ENCODE data around the gene RCVRN.
A peak's percentile ranks its signal among the peaks of the same experiment; 100 is the strongest.

RCVRN gene

DNA sequence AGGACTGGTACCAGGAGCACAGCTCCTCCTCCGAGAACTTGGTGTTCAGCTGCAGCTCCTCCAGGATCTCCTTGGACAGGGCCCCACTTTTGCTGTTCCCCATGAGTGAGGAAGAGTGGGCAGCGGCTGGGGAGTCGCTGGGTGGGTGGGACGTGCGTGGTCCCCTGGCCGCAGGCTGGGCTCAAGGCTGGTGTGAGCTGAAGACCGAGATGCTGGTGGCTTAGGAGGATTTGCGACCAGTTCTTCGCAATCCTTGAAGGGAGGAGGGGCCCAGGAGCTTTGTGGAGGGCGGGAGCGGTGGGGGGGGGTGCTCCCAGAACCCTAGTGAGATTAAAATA, at the start of gene RCVRN:
Gene RCVRN (minus strand): TSS at position 194 of the 338 bp plus-strand sequence. CDS start 91 bp downstream, at position 103.
- DNase-seq (ENCODE audit: insufficient read length, low spot score), result no peak
- FAIRE-seq, result no peak

DNA sequence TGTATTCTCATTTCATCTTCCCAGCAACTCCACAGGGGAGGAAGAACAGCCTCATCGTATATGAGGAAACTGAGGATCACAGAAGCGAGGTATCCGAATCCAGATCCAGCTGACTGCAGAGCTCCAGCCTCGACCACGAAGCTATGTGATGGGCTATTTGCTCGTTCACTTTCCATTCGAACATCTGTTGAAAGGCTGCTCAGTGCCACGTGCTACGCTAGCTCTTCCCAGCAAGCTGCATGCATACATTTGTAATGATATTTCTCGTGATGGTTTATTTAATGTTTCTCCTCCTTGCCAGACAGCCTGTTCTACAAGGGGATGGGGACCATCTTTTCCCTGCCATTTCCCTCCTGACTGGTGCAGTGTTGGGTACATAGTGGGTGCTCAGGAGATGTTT, 48.4 kb upstream of the RCVRN start:
- FAIRE-seq (no peak), DNase-seq (ENCODE audit: insufficient read length, low spot score) (no peak)

DNA sequence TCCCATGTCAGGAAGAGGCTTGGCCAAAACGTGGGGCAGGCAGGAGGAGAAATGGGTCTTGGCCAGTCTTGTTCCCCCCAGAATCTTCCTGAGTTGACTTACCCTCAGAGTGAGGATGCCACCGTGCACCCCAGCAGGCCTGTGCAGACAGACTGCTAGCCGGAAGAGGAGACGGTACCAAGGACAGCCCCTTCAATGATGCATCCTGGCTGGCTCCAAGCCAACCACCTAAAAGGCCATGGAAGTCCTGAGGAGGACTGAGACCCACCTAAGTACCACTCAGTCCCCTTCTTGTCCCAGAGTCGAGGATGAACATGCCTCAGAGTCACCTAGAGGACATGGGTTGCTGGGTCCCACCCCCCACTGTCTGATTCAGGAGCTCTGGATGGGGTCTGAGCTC, 46.7 kb upstream of the RCVRN start:
- DNase-seq (ENCODE audit: insufficient read length, low spot score) (no peak), FAIRE-seq (no peak)

DNA sequence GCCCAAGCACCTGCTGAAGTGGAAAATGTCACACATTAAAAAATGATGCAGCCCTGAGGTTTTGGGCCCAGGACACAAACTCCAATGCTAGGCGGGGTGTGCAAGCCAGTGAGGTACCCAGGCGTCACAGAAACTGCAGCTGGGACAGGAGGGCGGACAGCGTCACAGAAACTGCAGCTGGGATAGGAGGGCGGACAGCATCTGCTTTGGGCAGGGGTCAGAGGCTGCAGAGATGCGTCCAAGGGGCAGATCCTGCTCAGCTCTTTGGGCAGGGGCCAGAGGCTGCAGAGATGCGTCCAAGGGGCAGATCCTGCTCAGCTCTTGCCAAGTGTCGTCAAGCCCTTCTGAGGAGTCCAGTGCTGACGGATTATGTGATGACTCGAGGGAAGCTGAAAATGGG, 43.9 kb upstream of the RCVRN start:
- no peak for DNase-seq (ENCODE audit: insufficient read length, low spot score)
- no peak for FAIRE-seq

DNA sequence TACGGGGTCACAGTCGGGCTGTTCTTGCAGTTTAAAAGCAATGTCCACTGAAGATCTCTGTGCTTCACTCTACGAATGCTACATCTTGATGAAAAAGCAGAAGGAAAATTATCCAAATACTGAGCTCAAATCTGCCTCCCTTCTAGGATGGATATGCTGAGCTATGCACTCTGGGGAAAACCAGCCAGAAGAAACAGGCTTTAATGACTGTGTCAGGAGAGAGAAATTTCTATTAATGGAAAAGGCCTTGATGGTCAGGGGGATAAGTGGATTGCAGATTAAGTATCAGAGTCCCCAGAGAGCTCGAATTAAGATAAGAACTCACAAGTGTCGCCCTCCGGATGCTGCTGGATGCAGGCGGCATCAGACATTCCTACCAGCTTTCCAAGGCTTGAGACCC, 39.6 kb upstream of the RCVRN start:
- no peak for DNase-seq (ENCODE audit: insufficient read length, low spot score)
- FAIRE-seq, result no peak

DNA sequence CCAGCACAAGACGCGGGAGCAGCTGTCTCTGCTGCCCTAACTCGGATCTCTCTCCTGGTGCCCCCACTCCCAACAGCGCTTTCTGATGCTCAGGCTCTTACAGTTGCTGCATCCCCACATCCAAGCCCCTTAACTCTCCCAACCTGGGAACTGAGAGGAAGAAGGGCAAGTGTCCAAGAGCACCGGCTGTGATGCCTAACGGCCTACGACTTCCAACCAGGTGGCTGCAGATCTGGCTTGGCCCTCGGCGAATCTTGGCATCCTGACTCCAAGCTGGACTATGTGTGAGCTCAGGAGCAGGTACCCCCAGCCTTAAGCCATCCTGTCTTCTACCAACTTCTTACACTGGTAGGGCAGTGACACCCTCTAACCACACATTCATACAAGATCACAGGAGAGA, 38.3 kb upstream of the RCVRN start:
- no peak for FAIRE-seq
- DNase-seq (ENCODE audit: insufficient read length, low spot score), result no peak

DNA sequence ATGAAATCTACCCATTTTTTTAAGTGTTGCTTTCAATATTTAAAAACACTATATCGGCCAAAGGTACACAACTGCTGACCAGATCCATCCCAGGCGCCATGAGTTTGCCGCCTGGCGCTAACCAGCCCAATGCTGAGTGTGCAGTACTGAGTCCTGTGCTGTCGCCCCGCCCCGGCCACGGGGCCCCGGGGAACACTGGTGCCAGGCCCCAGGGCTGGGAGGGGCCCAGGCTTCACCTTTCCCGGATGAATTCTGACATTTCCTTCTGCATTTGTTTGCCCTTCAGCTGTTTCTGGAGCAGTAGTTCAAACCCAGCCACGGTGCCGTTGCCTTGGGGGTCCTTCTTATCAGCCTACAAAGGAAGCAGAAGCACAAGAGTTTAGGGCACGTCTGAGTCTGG, 37.8 kb upstream of the RCVRN start:
- DNase-seq (ENCODE audit: insufficient read length, low spot score) (no peak), FAIRE-seq (no peak)

DNA sequence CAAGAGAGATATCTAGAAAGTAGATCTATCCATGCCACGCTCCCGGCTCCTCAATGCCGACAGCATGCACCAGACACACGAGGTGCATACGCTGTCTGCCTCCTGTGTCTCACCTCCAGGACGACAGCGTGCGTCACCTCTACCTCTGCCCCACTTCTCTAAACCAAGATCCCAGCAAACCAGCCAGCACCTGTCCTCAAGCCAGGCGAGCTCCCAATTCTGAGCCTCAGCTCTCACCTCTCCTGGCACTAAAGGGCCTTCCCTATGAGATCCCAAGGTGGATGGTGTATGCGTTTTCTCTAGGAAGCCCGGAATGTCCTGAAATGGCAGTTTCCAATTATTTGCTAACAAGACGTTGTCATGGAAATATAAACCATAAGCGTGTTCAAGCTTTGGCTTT, 36.2 kb upstream of the RCVRN start:
- no peak for FAIRE-seq

DNA sequence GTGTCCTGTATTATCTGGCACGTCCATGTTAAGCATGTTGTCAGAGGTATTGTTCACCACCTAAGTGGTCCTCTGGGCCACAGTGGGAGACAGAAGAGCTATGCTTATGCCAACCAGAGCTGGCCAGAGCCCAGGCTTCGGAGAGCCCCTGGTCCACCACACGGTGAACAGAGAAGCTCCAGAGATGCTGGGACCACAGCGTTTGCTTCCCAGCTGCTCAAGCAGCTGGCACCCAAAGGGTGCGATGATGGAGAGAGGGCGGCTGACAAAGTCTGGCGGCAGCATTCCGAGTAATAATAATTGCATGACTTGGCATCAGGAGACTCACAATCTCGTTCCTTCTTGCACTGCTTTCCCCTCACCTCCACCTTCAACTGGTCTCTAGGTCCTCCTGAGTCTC, 35.8 kb upstream of the RCVRN start:
- no peak for FAIRE-seq
- no peak for DNase-seq (ENCODE audit: insufficient read length, low spot score)

More for the DNA sequence above, 36.2 kb upstream of the RCVRN start:
- no peak for DNase-seq (ENCODE audit: insufficient read length, low spot score)

DNA sequence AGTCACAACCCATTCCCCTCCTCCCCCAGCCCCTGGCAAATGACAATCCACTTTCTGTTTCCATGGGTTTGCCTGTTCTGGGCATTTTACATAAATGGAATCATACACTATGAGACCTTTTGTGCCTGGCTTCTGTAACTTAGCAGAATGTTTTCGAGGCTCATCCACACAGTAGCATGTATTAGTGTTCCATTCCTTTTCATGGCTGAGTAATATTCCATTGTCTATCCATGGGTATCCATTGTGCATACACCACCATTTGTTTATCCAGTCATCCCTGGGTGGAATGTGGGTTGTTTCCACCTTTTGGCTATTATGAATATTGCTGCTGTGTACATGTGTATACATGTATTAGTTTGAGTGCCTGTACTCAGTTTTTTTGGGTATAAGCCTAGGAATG, 33.7 kb upstream of the RCVRN start:
- no peak for DNase-seq (ENCODE audit: insufficient read length, low spot score)
- no peak for FAIRE-seq

DNA sequence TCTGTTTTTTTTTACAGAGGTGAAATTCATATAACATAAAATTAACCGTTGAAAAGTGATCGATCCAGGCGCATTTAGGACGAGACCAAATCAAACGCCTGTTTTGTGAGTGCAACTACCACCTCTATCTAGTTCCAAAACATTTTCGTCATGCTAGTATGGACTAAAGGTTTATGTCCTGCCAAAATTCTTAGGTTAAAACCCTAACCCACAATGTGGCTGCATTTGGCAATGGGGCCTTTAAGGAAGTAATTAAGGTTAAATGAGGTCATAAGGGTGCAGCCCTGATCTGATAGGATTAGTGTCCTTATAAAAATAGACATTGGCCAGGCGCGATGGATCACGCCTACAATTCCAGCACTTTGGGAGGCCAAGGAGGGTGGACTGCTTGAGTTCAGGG, 32.8 kb upstream of the RCVRN start:
- DNase-seq (ENCODE audit: insufficient read length, low spot score), result no peak
- no peak for FAIRE-seq

DNA sequence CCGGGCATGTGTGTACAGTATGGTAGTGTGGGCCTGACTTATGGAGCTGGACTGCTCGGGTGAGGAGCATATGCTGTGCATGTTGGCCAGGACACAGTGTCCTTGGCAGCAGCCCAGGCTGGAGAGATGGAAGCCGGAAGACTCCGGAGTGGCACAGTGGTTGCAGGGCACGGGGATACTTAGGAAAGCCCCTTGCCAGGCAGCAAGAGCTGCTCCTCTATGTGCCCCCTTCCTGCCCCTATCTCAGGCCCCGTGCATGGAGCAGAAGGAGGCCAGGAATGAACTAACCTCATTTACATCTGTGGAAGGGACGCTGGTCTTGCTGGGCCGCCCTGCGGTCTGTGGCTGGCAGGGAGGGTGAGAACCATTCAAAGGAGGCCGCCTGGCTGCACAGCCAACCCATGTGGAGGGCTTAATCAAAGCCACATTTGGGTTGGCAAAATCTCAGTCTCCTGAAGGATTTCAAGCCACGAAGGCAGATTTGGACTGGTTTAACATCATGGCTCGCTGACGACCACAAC, 32.2 kb upstream of the RCVRN start:
- no peak for DNase-seq (ENCODE audit: insufficient read length, low spot score)
- FAIRE-seq, result no peak

DNA sequence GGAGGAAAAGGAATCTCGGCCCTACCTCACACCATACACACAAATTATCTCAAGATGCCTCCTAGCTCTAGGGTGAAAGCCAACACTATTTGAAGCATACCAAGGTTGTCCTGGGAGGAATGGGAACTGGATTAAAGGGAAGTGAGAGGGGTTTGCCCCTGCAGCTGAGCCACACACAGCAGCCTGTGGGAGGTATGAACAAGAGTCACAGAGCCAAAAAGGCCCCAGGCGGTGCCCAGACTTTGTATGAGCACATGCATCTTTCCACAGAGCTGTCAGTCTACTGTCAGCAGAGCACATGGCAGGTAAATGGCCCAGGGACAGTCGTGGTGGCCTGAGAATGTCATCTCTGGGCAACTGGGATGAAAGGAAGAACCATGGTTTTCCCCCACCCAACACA, 31.0 kb upstream of the RCVRN start:
- FAIRE-seq (no peak), DNase-seq (ENCODE audit: insufficient read length, low spot score) (no peak)

DNA sequence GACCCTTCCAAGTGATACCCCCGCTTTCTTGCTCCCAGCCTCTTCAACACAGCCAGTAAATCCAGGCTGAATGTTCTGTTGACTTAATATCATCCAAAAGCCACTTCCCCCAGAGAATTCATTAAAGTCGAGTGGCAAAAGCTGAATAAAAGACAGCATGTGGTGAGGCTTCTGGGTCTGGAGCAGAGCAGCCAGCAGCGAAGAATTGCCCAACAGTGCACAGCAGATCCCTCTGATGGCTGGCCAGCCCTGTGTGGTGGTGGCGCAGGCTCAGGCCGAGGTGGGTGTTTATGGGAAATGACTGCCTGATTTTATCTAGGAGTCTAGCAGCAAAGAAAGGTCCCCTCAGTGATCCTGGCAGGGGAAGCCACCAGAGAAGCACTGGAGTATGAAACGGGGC, 30.3 kb upstream of the RCVRN start:
- FAIRE-seq, result no peak
- no peak for DNase-seq (ENCODE audit: insufficient read length, low spot score)

DNA sequence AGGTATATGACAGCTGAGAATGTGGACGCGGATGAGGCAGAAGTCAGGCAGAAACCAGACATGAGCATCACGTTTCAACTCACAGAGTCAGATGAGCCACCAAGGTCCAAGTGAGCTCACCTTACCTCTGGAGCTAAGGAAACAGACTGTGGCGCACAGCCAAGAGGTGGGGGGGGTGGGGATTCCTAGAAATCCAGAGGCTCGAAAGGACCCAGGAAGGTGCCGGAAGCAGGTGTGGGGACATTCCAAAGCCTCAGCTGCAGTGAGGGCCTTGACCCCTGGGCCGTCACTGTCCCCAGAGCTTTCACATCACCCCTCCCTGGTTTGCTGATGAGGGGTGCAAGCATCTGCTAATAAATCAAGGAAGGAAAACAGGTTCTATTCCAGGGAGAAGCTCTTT, 29.3 kb upstream of the RCVRN start:
- no peak for DNase-seq (ENCODE audit: insufficient read length, low spot score)
- FAIRE-seq, result no peak

DNA sequence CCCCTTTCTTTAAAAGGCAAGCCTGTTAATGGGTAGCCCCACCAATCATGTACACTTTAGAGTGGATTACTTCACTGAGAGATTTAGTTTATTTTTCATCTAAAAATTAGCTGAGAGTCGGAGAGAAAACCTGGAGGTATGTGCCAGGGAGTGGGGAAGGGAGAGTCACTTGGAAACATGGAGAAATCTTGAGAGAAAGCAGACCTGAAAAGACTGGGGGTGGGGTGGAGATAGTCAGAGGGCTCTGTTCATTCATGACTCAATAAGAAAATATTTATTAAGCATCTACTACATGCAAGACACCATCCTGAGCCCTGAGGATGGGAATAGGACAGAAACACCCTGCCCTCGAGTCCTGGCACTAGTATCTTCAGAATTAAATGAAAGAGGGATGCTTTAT, 27.4 kb upstream of the RCVRN start:
- no peak for FAIRE-seq
- DNase-seq (ENCODE audit: insufficient read length, low spot score), result no peak

DNA sequence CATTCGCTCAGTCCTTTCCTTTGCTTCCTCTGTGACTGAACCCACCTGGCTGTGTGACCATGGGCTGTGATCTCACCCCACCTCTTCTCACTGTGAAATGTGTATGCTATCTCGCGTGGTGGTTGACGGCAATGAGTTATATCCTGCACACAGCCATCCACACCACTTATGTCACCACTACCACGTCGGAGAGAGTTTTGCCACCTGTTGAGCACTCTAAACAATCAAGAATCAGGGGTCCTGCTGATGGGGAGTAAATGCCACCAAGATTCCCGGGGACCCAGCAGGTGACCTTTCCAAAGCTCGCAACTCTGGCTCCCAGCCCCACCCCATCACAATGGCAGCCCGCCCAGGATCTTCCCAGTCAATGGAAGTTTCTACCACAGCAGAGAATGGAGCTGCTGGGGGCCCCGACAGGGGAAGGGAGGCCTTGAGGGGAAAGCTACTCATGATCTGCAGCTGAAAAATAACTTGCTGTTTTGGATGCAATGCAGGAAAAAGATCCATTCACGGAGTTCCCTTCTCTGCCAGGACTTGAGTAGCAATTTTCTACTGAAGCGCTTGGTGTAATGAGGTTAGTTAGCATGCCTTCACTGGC, 26.2 kb upstream of the RCVRN start:
- no peak for DNase-seq (ENCODE audit: insufficient read length, low spot score)
- no peak for FAIRE-seq

DNA sequence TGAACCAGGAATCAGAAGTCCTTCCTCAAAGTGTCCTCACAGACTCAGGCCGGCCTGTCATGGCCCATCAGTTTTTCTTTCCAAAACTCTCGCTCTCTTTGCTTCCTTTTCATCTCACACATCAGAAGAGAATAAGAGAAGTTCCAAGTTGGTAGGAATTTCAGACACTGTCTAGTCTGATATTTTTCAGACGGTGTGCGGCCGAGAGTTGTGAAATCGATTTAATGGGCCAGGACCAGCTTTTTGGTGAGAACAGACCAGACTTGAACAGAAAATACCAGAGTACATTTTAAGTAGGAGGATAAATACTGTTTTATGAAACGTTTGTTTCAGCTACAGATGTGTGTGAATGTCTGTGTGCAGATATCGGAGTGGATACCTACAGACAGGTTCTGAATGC, 24.8 kb upstream of the RCVRN start:
- FAIRE-seq (no peak), DNase-seq (ENCODE audit: insufficient read length, low spot score) (no peak)

DNA sequence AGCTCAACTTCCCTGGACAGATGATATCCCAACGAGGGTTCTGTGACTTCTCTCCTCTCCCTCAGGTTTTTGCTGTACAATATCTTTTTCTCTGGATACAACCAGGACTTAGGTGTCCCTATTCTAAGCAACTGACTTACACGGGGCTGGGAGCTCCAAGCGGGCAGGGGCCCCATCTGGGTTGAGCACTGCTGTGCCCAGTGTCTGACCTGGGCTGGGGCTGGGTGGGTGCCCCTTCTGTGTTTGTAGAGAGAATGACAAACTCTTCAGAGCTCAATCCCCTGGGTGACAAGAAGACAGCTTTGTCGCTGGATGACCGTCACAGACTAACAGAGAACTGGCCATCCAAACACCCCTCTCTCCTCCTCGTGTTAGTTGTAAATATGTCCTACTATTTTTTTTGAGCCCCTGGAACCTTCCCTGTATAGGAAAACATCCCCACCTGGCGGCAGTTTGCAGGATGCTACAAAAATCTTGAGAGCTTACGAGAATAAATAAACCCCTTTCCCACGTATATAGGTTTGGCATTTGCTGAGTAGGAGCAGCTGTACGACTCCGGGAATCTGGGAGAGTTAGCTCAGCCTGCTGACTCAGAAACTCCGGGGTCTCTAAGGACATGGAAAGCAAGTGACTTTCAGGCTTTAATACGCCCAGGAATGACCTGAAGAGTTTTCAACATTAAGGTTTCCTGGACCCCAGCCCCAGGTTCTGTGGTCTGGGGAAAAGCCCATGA, 23.7 kb upstream of the RCVRN start:
- DNase-seq (ENCODE audit: insufficient read length, low spot score) (peak; percentile 75), FAIRE-seq (no peak)

DNA sequence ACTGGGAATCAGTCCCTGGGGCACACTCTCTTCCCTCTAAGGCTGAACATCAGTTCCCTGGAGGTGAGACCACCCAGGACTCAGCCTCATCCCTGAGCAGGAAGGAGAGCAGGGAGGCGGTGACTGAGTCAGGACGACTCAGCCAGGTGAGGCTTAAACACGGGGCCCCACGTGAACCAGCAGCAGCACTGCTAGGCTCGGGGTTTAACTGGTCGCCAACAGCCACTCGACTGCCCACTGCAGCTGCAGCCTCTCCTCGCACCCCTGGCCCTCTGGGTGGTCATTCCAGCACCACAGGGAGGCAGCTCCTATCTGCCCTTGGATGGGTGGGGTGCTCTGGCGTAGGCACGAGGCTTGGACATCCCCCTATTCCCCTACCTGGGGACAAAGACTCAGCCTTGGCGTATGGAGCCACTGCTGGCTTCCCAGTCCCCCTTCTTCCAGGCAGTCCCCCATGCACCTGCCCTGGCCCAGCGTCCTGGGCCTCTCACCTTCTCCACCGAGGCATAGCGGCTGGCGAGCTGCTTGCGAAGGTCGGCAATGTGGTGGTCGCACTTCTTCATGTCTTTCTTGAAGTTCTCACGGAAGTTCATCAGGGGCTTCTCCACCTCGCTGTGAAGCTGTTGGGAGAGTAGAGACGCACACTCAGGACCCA, 21.2 kb upstream of the RCVRN start:
- FAIRE-seq (no peak), DNase-seq (ENCODE audit: insufficient read length, low spot score) (no peak)

DNA sequence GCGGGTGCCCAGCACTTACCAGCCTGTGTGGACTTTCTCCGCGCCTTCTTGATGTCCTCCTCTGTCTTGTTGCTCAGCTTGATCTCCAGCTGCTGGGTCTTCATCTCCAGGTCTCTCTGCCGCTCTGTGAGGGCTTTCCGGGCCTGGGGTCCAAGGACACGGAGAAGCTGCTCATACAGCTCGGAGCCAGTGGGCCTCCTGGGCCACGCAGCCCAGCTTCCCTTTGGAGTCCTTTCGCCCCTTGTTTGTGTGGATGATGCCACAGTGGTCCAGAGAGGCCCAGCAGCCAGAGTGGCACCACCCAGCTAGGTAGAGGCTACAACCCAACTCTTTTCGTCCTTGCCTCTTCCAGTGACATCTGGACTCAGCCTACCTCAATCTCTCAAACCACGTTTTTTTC, 20.4 kb upstream of the RCVRN start:
- no peak for FAIRE-seq
- DNase-seq (ENCODE audit: insufficient read length, low spot score), result no peak

DNA sequence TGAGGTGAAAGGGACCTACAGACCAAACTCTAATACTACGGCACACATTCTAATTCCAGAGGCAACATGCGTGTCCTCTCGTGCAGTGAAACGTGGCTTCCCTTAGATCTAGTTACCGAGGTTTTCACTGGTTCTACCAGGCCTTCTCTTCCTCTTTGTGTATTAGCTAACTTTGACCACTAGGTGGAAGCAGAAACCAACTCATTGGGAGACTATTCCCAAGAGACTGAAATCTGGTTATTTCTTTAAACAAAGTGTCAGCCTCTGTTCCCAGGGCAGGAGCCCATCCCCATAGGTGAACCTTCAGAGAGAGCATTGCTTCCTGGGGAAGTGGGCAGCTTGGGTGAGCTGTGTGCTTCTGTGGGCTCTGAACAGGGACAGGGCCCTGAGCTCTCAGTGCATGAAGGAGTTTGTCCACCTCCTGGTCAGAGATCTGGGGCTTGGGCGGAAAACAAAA, 19.7 kb upstream of the RCVRN start:
- peak; percentile 58 for DNase-seq (ENCODE audit: insufficient read length, low spot score)

More for the DNA sequence above, 19.7 kb upstream of the RCVRN start:
- no peak for FAIRE-seq
